HCT116 (cell line): Measurements from ENCODE around the gene PTMS.

Experiments used
- EZH2phosphoT487 ChIP-seq: fragments of 200-600 bp; IDR thresholded peaks from 2 replicates; pipeline ENCODE4 v1.6.1; 2018; ENCODE audit warnings: antibody characterized with exemption, borderline replicate concordance
- JUND ChIP-seq: IDR thresholded peaks from 2 replicates; pipeline ENCODE4 v1.6.1; 2012
- POLR2A ChIP-seq: IDR thresholded peaks from 2 replicates; pipeline ENCODE4 v1.7.0; 2011; ENCODE audit warnings: borderline replicate concordance; ENCODE audit not compliant: insufficient read depth, insufficient read length; ENCODE audit errors: extremely low read depth
- POLR2AphosphoS5 ChIP-seq: IDR thresholded peaks from 2 replicates; pipeline ENCODE4 v1.6.1; 2011; ENCODE audit warnings: mild to moderate bottlenecking, low read depth, low read length, moderate library complexity
- RAD21 ChIP-seq: IDR thresholded peaks from 2 replicates; pipeline ENCODE4 v1.6.1; 2012; ENCODE audit warnings: low read depth, mild to moderate bottlenecking
- SIN3A ChIP-seq: IDR thresholded peaks from 2 replicates; pipeline ENCODE4 v1.6.1; 2012; ENCODE audit warnings: low read depth
- SP1 ChIP-seq: IDR thresholded peaks from 2 replicates; pipeline ENCODE4 v1.6.1; 2012; ENCODE audit warnings: low read depth
- ZNF274 ChIP-seq: fragments of 200-500 bp; sonication (Bioruptor generic); IDR thresholded peaks from 2 replicates; pipeline ENCODE4 v1.6.1; 2014; ENCODE audit warnings: mild to moderate bottlenecking, low read depth, low read length, inconsistent platforms
- TF ChIP-seq, protein P1 (sequence below), 3 experiments: fragments of 200-600 bp in 1 of 3; sonication (generic) in 1 of 3; IDR thresholded peaks in 2 of 3; conservative IDR thresholded peaks in 1 of 3; 2 replicates each; pipeline ENCODE4 v1.5.1; 2012 to 2017; ENCODE audit warnings: low read depth in 2 of 3, low read length in 2 of 3, antibody characterized with exemption in 1 of 3, borderline replicate concordance in 1 of 3, control low read depth in 1 of 3, mild to moderate bottlenecking in 1 of 3, mixed read lengths in 1 of 3, mixed run types in 1 of 3, moderate library complexity in 1 of 3; ENCODE audit not compliant: insufficient read depth in 1 of 3
- TF ChIP-seq, protein P2 (sequence below): IDR thresholded peaks from 2 replicates; pipeline ENCODE4 v1.6.1; 2012
- TF ChIP-seq, protein P3 (sequence below): IDR thresholded peaks from 2 replicates; pipeline ENCODE4 v1.6.1; 2012; ENCODE audit warnings: low read depth

- TF ChIP-seq, protein P1, sequence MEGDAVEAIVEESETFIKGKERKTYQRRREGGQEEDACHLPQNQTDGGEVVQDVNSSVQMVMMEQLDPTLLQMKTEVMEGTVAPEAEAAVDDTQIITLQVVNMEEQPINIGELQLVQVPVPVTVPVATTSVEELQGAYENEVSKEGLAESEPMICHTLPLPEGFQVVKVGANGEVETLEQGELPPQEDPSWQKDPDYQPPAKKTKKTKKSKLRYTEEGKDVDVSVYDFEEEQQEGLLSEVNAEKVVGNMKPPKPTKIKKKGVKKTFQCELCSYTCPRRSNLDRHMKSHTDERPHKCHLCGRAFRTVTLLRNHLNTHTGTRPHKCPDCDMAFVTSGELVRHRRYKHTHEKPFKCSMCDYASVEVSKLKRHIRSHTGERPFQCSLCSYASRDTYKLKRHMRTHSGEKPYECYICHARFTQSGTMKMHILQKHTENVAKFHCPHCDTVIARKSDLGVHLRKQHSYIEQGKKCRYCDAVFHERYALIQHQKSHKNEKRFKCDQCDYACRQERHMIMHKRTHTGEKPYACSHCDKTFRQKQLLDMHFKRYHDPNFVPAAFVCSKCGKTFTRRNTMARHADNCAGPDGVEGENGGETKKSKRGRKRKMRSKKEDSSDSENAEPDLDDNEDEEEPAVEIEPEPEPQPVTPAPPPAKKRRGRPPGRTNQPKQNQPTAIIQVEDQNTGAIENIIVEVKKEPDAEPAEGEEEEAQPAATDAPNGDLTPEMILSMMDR (IDR thresholded peaks at IDR 0.05 in 2 of 3, conservative IDR thresholded peaks at IDR 0.05 in 1 of 3; ENCODE audit: borderline replicate concordance in 1 of 3, insufficient read depth in 1 of 3, low read depth in 2 of 3, low read length in 2 of 3) = no peak
- TF ChIP-seq JUND = no peak
- TF ChIP-seq EZH2phosphoT487 = no peak
- TF ChIP-seq POLR2AphosphoS5 = no peak
- no peak for TF ChIP-seq ZNF274
- no peak for TF ChIP-seq SP1
- TF ChIP-seq, protein P2, sequence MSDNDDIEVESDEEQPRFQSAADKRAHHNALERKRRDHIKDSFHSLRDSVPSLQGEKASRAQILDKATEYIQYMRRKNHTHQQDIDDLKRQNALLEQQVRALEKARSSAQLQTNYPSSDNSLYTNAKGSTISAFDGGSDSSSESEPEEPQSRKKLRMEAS = no peak
- TF ChIP-seq POLR2A = no peak
- TF ChIP-seq, protein P3, sequence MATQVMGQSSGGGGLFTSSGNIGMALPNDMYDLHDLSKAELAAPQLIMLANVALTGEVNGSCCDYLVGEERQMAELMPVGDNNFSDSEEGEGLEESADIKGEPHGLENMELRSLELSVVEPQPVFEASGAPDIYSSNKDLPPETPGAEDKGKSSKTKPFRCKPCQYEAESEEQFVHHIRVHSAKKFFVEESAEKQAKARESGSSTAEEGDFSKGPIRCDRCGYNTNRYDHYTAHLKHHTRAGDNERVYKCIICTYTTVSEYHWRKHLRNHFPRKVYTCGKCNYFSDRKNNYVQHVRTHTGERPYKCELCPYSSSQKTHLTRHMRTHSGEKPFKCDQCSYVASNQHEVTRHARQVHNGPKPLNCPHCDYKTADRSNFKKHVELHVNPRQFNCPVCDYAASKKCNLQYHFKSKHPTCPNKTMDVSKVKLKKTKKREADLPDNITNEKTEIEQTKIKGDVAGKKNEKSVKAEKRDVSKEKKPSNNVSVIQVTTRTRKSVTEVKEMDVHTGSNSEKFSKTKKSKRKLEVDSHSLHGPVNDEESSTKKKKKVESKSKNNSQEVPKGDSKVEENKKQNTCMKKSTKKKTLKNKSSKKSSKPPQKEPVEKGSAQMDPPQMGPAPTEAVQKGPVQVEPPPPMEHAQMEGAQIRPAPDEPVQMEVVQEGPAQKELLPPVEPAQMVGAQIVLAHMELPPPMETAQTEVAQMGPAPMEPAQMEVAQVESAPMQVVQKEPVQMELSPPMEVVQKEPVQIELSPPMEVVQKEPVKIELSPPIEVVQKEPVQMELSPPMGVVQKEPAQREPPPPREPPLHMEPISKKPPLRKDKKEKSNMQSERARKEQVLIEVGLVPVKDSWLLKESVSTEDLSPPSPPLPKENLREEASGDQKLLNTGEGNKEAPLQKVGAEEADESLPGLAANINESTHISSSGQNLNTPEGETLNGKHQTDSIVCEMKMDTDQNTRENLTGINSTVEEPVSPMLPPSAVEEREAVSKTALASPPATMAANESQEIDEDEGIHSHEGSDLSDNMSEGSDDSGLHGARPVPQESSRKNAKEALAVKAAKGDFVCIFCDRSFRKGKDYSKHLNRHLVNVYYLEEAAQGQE = no peak
- TF ChIP-seq SIN3A = no peak
- no peak for TF ChIP-seq RAD21
These were observed 11.8 kb upstream of the PTMS start for GRCh38 chr12:6754411-6754810.
